ENCODE data around the gene R3HDM4. TPM values are rescaled to one million over a fixed set of nuclear protein-coding genes. Genes with fewer than 3 reads are reported as not detected.

The R3HDM4 gene
- total RNA-seq, 2 donors from 2014 or later: 54.5 to 55.6 TPM

DNA sequence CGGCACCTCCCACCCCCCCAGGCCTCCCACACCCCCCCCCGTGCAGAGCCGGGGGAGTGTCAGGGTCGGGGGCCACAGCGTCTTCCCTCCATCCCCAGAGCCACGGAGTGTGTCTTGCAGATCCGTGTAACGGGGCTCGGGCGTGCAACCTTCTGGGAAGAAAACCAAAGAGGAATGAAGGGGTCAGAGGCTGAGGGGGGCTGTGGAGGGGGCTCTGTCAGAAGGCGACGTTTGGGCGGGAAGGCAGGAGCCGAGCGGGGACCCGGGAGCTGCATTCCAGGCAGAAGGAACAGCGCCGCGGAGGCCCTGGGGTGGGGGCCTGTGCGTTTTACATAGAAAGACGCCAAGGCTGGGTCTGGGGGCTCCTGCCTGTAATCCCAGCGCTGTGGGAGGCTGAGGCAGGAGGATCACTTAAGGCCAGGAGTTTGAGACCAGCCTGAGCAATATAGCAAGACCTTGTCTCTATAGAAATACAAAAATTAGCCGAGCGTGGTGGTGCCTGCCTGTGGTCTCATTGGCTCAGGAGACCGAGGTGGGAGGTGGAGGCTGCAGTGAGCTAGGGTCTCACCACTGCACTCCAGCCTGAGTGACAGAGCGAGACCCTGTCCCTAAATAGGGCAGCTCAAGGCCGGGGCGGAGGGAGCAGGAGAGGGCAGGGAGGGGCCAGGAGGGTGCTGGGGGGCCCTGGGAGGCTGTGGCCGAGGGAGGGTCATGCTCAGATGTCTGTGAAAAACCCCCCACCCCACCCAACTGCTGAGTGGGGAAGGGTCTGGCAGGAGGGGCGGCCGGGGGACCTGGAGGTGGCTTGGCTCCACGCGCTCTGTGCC is 40.6 kb upstream of the R3HDM4 start:
- TF ChIP-seq, protein P1, sequence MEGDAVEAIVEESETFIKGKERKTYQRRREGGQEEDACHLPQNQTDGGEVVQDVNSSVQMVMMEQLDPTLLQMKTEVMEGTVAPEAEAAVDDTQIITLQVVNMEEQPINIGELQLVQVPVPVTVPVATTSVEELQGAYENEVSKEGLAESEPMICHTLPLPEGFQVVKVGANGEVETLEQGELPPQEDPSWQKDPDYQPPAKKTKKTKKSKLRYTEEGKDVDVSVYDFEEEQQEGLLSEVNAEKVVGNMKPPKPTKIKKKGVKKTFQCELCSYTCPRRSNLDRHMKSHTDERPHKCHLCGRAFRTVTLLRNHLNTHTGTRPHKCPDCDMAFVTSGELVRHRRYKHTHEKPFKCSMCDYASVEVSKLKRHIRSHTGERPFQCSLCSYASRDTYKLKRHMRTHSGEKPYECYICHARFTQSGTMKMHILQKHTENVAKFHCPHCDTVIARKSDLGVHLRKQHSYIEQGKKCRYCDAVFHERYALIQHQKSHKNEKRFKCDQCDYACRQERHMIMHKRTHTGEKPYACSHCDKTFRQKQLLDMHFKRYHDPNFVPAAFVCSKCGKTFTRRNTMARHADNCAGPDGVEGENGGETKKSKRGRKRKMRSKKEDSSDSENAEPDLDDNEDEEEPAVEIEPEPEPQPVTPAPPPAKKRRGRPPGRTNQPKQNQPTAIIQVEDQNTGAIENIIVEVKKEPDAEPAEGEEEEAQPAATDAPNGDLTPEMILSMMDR (IDR thresholded peaks at IDR 0.05): no peak
- Histone ChIP-seq H3K9me3 (no peaks in the 10 kb centered on the region), H3K36me3 (no peaks in the 10 kb centered on the region), H3K4me3 (no peak overlapping the region), H3K9ac (ENCODE audit: low read depth in 2 of 2, low read length in 2 of 2) (no peak overlapping the region), H3K27me3 (no peaks in the 10 kb centered on the region), H3K27ac (no peak overlapping the region), H3K4me1 (peaks cover 19% of the 10 kb centered on the region)
- intact Hi-C loops (cut with DNase I): no loop called here
- DNase-seq: no peak

DNA sequence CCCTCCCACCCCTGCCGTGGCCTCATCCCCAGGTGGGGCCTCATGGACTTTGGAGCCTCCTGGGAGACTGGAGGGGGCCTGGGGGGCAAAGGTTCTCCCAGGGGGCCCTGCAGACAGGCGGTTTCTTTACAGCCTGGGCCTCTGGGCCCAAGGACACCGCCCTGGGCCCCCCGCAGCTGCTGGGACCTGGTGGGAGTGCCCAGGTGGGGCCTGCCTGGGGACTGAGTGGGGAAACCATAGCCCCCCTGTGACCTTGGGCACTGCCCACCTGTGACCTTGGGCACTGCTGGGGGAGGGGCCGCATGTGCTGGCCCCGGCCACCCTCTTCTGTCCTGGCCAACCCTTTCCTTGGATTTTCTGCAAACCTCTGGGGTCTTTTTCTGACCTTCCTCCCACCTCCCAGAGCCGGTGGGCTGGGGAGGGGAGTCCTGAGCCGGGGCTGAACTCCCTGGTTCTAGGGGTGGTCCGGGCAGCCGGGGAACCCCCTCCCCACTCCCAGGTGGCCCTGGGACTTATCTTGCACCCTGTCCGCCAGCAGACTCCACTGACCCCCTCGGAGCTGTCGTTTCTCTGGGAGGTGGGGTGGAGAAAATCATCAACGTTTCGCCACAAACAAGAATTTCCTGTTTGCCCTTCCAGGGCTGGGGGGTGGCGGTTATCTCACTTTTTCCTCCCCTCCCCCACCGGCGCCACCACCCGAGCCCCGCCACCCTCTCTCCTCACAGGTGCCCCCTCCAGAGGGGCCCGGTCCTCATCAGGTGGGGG is 39.8 kb upstream of the R3HDM4 start:
- DNase-seq: peak; percentile 53
- Histone ChIP-seq H3K4me3 (peak overlapping the region; percentile 8), H3K9ac (ENCODE audit: low read depth in 2 of 2, low read length in 2 of 2) (peak overlapping the region; percentile 57 to 60), H3K4me1 (peaks cover 19% of the 10 kb centered on the region), H3K36me3 (no peaks in the 10 kb centered on the region), H3K27ac (no peak overlapping the region), H3K9me3 (no peaks in the 10 kb centered on the region), H3K27me3 (no peaks in the 10 kb centered on the region)
- intact Hi-C loops (cut with DNase I): no loop called here
- TF ChIP-seq, protein P1 (IDR thresholded peaks at IDR 0.05): no peak

DNA sequence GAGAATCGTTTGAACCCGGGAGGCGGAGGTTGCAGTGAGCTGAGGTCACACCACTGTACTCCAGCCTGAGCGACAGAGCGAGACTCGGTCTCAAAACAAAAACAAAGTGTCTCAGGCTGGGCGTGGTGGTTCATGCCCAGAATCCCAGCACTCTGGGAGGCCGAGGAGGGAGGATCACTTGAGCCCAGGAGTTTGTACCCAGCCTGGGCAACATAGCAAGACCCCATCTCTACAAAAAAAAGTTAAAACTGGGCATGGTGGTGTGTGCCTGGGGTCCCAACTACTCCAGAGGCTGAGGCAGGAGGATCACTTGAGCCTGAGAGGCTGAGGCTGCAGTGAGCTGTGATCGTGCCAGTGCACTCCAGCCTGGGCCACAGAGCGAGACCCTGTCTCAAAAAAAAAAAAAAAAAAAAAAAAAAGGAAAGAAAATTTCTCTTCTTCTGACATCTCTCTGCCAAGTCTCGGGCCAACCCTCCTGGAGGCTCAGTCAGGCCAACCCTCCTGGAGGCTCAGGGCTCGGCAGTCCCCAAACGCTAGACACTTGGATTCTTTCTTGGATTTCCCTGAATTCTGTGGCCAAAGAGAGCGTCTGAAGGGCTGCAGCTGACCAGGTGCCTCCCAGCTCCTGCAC is 39.1 kb upstream of the R3HDM4 start:
- no peaks in the 10 kb centered on the region for H3K36me3 ChIP-seq
- no peak for DNase-seq
- H3K4me1 ChIP-seq: peaks cover 19% of the 10 kb centered on the region
- TF ChIP-seq, protein P1 (IDR thresholded peaks at IDR 0.05): no peak
- peak overlapping the region in 1 of 2 donors; percentile 57 for H3K9ac ChIP-seq (ENCODE audit: low read depth in 2 of 2, low read length in 2 of 2)
- H3K4me3 ChIP-seq: no peak overlapping the region
- intact Hi-C loops (cut with DNase I): no loop called here
- no peak overlapping the region for H3K27ac ChIP-seq
- H3K9me3 ChIP-seq: no peaks in the 10 kb centered on the region
- H3K27me3 ChIP-seq: no peaks in the 10 kb centered on the region

DNA sequence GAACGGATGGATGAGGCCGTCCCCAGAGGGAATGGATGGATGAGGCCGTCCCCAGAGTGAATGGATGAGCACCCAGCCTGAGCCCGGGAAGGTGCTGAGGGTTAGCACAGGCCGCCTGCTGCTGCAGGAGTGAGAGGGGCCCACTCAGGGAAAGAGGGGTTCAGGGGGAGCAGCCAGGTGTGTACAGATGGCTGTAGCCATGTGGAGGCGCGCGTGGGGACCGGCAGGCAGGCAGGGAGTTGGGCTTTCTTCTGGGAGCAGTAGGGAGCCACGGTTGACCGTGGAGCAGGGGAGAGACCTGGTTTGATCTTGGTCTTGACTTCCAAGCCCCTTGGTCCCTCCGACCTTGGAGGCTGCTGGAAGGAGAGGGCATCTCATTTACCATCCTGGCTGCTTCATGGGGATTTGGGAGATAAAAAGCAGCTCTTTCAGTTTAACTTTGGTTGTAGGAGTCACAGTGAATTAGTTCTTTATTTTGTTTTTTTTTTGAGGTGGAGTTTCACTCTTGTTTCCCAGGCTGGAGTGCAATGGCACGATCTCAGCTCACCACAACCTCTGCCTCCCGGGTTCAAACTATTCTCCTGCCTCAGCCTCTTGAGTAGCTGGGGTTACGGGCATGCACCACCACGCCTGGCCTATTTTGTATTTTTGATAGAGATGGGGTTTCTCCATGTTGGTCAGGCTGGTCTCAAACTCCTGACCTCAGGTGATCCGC is 37.5 kb upstream of the R3HDM4 start:
- no peak for DNase-seq

More for the DNA sequence above, 37.5 kb upstream of the R3HDM4 start:
- Histone ChIP-seq H3K36me3 (no peaks in the 10 kb centered on the region), H3K27ac (no peak overlapping the region), H3K4me1 (peaks cover 11% of the 10 kb centered on the region), H3K4me3 (no peak overlapping the region), H3K27me3 (no peaks in the 10 kb centered on the region), H3K9ac (ENCODE audit: low read depth in 2 of 2, low read length in 2 of 2) (no peak overlapping the region), H3K9me3 (no peaks in the 10 kb centered on the region)
- TF ChIP-seq, protein P1 (IDR thresholded peaks at IDR 0.05): no peak
- intact Hi-C loops (cut with DNase I): no loop called here

Measured in colonic mucosa (tissue), 4 donors.